Tibial nerve (tissue), 4 donors: ENCODE results near the gene FHAD1. TPM values are rescaled to one million over a fixed set of nuclear protein-coding genes. Genes with fewer than 3 reads are reported as not detected.

Experiments
- DNase-seq, 2 donors: peaks; one replicate each; pipeline ENCODE4 v3.0.0-alpha.2; 2019; ENCODE audit warnings: low spot score in 2 of 2
- H3K27ac ChIP-seq, 4 donors: fragments of 200-600 bp; sonication (generic) in 3 of 4; one replicate each; pipeline ENCODE4 v1.5.1; 2017 to 2019; ENCODE audit warnings: mild to moderate bottlenecking in 1 of 4
- H3K27me3 ChIP-seq, 2 donors: fragments of 200-600 bp; sonication (generic) in 1 of 2; one replicate each; pipeline versions ENCODE4 v1.5.1 to v1.6.0; 2017 to 2019
- H3K36me3 ChIP-seq, 3 donors: fragments of 200-600 bp; sonication (generic); one replicate each; pipeline ENCODE4 v1.5.1; 2018 to 2019
- H3K4me1 ChIP-seq, 4 donors: fragments of 200-600 bp; sonication (generic) in 3 of 4; one replicate each; pipeline ENCODE4 v1.5.1; 2017 to 2019
- H3K4me3 ChIP-seq, 4 donors: fragments of 200-600 bp; sonication (generic) in 3 of 4; one replicate each; pipeline ENCODE4 v1.5.1; 2017 to 2019; ENCODE audit warnings: mild to moderate bottlenecking in 1 of 4, moderate library complexity in 1 of 4
- H3K9me3 ChIP-seq, 4 donors: fragments of 200-600 bp; sonication (generic) in 3 of 4; one replicate each; pipeline ENCODE4 v1.5.1; 2017 to 2019
- EP300 ChIP-seq, 2 donors: sonication (generic); formaldehyde crosslinking; IDR thresholded peaks; one replicate each; pipeline ENCODE4 v1.6.1; 2017; ENCODE audit warnings: antibody characterized with exemption in 2 of 2, mild to moderate bottlenecking in 1 of 2
- POLR2A ChIP-seq, 2 donors: fragments of 450-650 bp; IDR thresholded peaks; one replicate each; pipeline ENCODE4 v1.6.1; 2017; ENCODE audit warnings: antibody characterized with exemption in 2 of 2, mild to moderate bottlenecking in 2 of 2, moderate library complexity in 2 of 2
- WGBS, 2 donors: methylation state at CpG; one replicate each; pipeline ENCODE4 v1.1.5; 2018; 5-methylcytosine and 5-hydroxymethylcytosine counted together
- total RNA-seq, 4 donors: library from RNA; depleted of rRNA; stranded (reverse); fragments of >200 nt; gene quantifications; one replicate each; pipeline ENCODE4 v1.1.0, GENCODE V29; 2016
- TF ChIP-seq, protein P1 (sequence below), 5 experiments: fragments of 200-600 bp in 3 of 5; fragments of 450-650 bp in 2 of 5; sonication (generic) in 3 of 5; IDR thresholded peaks; one replicate each; pipeline ENCODE4 v1.5.1; 2016 to 2019; ENCODE audit warnings: antibody characterized with exemption in 5 of 5, mild to moderate bottlenecking in 3 of 5, moderate library complexity in 2 of 5

Gene FHAD1
- total RNA-seq, 4 donors from 2014 or later: 0.30 to 0.63 TPM; not detected in 2

- Histone ChIP-seq H3K27me3 (no peaks in the 10 kb centered on the region), H3K4me3 (no peak overlapping the region), H3K36me3 (peaks cover 0 to 7% (median 0%) of the 10 kb centered on the region in 3 donors), H3K9me3 (no peaks in the 10 kb centered on the region), H3K27ac (no peak overlapping the region), H3K4me1 (peaks cover 0 to 31% (median 13%) of the 10 kb centered on the region in 4 donors)
- 96 to 100% methylated on average over 1 of the region's 1 CpG for WGBS, 2 donors
- TF ChIP-seq EP300 (IDR thresholded peaks at IDR 0.05): no peak
- TF ChIP-seq POLR2A (IDR thresholded peaks at IDR 0.05): no peak
- TF ChIP-seq, protein P1, sequence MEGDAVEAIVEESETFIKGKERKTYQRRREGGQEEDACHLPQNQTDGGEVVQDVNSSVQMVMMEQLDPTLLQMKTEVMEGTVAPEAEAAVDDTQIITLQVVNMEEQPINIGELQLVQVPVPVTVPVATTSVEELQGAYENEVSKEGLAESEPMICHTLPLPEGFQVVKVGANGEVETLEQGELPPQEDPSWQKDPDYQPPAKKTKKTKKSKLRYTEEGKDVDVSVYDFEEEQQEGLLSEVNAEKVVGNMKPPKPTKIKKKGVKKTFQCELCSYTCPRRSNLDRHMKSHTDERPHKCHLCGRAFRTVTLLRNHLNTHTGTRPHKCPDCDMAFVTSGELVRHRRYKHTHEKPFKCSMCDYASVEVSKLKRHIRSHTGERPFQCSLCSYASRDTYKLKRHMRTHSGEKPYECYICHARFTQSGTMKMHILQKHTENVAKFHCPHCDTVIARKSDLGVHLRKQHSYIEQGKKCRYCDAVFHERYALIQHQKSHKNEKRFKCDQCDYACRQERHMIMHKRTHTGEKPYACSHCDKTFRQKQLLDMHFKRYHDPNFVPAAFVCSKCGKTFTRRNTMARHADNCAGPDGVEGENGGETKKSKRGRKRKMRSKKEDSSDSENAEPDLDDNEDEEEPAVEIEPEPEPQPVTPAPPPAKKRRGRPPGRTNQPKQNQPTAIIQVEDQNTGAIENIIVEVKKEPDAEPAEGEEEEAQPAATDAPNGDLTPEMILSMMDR (IDR thresholded peaks at IDR 0.05): no peak
- DNase-seq: no peak
Observed at GRCh38 chr1:15217654-15218053, 29.4 kb upstream of the FHAD1 start.

GRCh38 chr1:15218287-15219279 lies 28.4 kb upstream of the FHAD1 start:
- Histone ChIP-seq H3K27ac (no peak overlapping the region), H3K36me3 (peaks cover 0 to 7% (median 0%) of the 10 kb centered on the region in 3 donors), H3K4me3 (no peak overlapping the region), H3K27me3 (no peaks in the 10 kb centered on the region), H3K4me1 (peaks cover 0 to 22% (median 10%) of the 10 kb centered on the region in 4 donors), H3K9me3 (no peaks in the 10 kb centered on the region)
- no peak for DNase-seq
- TF ChIP-seq, protein P1 (IDR thresholded peaks at IDR 0.05): no peak
- no peak for TF ChIP-seq EP300 (IDR thresholded peaks at IDR 0.05)
- TF ChIP-seq POLR2A (IDR thresholded peaks at IDR 0.05): no peak
- WGBS, 2 donors: 64 to 71% methylated on average over 6 of the region's 6 CpGs

DNA sequence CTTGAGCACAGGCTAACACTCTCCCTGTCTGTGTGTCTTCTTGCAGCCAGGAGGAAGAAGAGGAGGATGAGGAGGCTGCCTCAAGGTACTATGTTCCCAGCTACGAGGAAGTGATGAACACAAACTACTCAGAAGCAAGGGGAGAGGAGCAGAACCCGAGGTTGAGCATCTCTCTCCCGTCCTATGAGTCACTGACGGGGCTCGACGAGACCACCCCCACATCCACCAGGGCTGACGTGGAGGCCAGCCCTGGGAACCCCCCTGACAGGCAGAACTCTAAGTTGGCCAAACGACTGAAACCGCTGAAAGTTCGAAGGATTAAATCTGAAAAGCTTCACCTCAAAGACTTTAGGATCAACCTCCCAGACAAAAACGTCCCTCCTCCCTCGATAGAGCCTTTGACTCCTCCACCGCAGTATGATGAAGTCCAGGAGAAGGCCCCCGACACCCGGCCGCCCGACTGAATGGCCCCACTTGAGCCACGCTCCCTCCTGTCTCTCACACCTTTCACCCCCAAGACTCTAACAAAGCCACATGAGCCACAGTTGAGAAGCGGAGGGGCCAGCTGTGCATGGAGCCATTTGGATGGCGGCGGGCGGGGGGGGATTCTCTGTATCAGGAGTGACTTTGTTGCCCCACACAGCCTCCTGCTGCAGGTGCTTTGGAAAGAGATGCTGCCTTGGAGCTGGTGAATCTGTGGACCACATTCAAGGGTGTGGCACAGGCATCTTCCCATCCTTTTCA lies 27.6 kb upstream of the FHAD1 start:
- Histone ChIP-seq H3K36me3 (peaks cover 0 to 7% (median 0%) of the 10 kb centered on the region in 3 donors), H3K27ac (no peak overlapping the region), H3K27me3 (no peaks in the 10 kb centered on the region), H3K9me3 (no peaks in the 10 kb centered on the region), H3K4me1 (peaks cover 0 to 13% (median 6%) of the 10 kb centered on the region in 4 donors), H3K4me3 (no peak overlapping the region)
- DNase-seq: no peak
- 88 to 89% methylated on average over 19 to 22 of the region's 22 CpGs for WGBS, 2 donors
- TF ChIP-seq EP300 (IDR thresholded peaks at IDR 0.05): no peak
- TF ChIP-seq, protein P1 (IDR thresholded peaks at IDR 0.05): no peak
- TF ChIP-seq POLR2A (IDR thresholded peaks at IDR 0.05): no peak

- no peaks in the 10 kb centered on the region for H3K9me3 ChIP-seq
- no peak for DNase-seq
- TF ChIP-seq EP300 (IDR thresholded peaks at IDR 0.05) (no peak), POLR2A (IDR thresholded peaks at IDR 0.05) (no peak)
- TF ChIP-seq, protein P1 (IDR thresholded peaks at IDR 0.05): no peak
- no peak overlapping the region for H3K4me3 ChIP-seq
- 81 to 85% methylated on average over 12 of the region's 12 CpGs for WGBS, 2 donors
- H3K36me3 ChIP-seq: peaks cover 0 to 7% (median 0%) of the 10 kb centered on the region in 3 donors
- H3K4me1 ChIP-seq: peaks cover 0 to 7% (median 3%) of the 10 kb centered on the region in 4 donors
- H3K27me3 ChIP-seq: no peaks in the 10 kb centered on the region
- H3K27ac ChIP-seq: no peak overlapping the region
Observed at GRCh38 chr1:15220024-15220392, 27.0 kb upstream of the FHAD1 start.
